ENCODE measurements around the gene TSPAN4. TPM values are rescaled to one million over a fixed set of nuclear protein-coding genes. Genes with fewer than 3 reads are reported as not detected.

The TSPAN4 gene
- polyA plus RNA-seq, 3 donors, result 52.6 to 75.5 (median 63.1) TPM

DNA sequence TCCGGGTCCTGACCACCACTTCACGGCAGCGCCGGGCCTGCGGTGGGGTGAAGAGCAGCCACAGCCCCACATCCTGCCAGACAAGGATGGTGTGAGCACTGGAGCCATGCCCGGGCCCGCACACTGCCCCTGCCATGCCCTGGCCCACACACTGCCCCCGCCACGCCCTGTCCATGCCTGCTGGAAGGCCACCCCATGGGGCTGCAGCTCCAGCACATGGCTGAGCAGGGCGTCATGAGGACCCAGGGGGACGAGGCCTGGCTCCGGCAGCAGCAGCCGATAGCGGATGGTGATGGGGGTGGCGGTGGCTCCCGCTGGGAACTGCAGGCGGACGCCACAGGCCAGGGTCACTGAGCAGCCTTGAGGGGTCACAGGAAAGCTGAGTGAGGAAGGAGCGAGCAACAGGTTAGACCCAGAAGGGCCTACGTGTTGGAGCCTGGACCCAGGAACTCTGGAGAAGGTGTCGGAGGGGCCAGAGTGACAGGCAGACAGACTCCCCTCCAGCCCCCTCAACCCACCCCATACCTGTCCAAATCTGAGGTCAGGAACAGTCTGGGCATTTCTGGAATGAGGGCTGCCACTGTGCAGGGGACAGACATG, 40.5 kb upstream of the TSPAN4 start:
- Mint-ChIP-seq H3K27me3 (ENCODE audit: low read depth in 3 of 3) (peaks cover 0 to 5% (median 2%) of the 10 kb centered on the region in 3 donors), H3K27ac (no peak overlapping the region), H3K9me3 (peaks cover 0 to 3% (median 0%) of the 10 kb centered on the region in 7 donors), H3K36me3 (peaks cover 3 to 22% of the 10 kb centered on the region in 2 donors), H3K4me1 (peaks cover 19% of the 10 kb centered on the region), H3K4me3 (no peak overlapping the region)
- TF ChIP-seq CTCF (IDR thresholded peaks at IDR 0.05), result no peak
- Histone ChIP-seq H4K20me1 (ENCODE audit: insufficient read depth, low read length) (peaks cover 11% of the 10 kb centered on the region), H3K4me1 (ENCODE audit: control insufficient read depth in 1 of 2, insufficient read depth in 2 of 2, low read length in 2 of 2) (peaks cover 25 to 33% of the 10 kb centered on the region in 2 donors), H3K9me3 (replicated peaks in 1 of 2; ENCODE audit: control insufficient read depth in 1 of 2, insufficient read depth in 1 of 2, low read length in 2 of 2) (no peaks in the 10 kb centered on the region), H3K9ac (ENCODE audit: insufficient read depth, low read length, poor library complexity, severe bottlenecking) (no peak overlapping the region), H3K79me2 (ENCODE audit: insufficient read depth, low read length) (peaks cover 9% of the 10 kb centered on the region), H3K36me3 (replicated peaks in 1 of 2; ENCODE audit: control insufficient read depth in 1 of 2, insufficient read depth in 2 of 2, low read length in 2 of 2) (peaks cover 14 to 15% of the 10 kb centered on the region in 2 donors), H3K4me3 (replicated peaks in 1 of 3; ENCODE audit: low read depth in 2 of 3, low read length in 3 of 3) (no peak overlapping the region), H3K27me3 (ENCODE audit: control insufficient read depth in 2 of 2, insufficient read depth in 2 of 2, low read length in 2 of 2) (no peaks in the 10 kb centered on the region), H2AFZ (ENCODE audit: insufficient read depth, low read depth, low read length, poor library complexity, severe bottlenecking) (no peak overlapping the region), H3K27ac (ENCODE audit: low read depth in 1 of 2, low read length in 2 of 2) (no peak overlapping the region), H3K4me2 (replicated peaks; ENCODE audit: extremely low read depth, low read length, poor library complexity, severe bottlenecking) (no peak overlapping the region)
- no peak for DNase-seq
- WGBS (ENCODE audit: insufficient coverage), result 96% methylated on average over 19 of the region's 21 CpGs
- intact Hi-C loops (cut with micrococcal nuclease), result no loop called here

DNA sequence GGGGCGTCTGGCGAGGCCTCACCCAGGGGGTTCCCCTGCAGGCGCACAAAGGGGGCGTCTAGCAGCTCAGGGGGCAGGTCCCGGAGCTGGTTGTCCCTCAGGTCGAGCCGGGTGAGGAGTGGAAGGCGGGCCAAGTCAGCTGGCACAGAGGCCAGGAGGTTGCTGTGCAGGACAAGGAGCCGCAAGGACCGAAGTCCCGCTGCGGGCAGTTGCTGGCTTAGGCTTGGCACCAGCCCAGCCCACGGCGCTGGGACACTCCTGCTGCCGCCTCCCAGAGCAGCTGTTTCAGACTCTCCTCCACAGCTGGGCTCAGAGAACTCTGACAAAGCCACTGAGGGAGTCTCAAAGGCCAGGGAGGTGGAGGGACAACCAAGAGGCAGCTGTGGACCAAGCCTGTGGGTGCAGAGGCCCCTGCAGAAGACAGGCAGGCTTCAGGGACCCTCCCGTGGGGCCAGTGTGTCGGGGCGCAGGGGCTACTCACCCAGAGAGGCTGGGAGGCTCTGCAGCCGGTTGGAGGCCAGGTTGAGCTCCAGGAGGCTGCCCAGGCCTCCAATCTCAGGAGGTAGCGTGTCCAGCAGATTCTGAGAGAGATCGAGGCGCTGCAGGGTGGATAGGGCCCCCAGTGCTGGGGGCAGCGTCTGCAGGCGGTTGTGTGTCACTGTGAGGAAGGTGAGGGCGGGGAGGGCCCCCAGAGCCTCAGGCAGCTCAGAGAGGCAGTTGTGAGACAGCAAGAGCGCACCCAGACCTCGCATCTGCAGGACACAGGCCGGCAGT, 39.8 kb upstream of the TSPAN4 start:
- TF ChIP-seq CTCF (IDR thresholded peaks at IDR 0.05), result no peak
- Mint-ChIP-seq H3K9me3 (peaks cover 0 to 3% (median 0%) of the 10 kb centered on the region in 7 donors), H3K4me3 (no peak overlapping the region), H3K36me3 (peaks cover 3 to 22% of the 10 kb centered on the region in 2 donors), H3K4me1 (peaks cover 19% of the 10 kb centered on the region), H3K27me3 (ENCODE audit: low read depth in 3 of 3) (peaks cover 0 to 5% (median 2%) of the 10 kb centered on the region in 3 donors), H3K27ac (no peak overlapping the region)
- Histone ChIP-seq H4K20me1 (ENCODE audit: insufficient read depth, low read length) (peaks cover 11% of the 10 kb centered on the region), H3K27me3 (ENCODE audit: control insufficient read depth in 2 of 2, insufficient read depth in 2 of 2, low read length in 2 of 2) (no peaks in the 10 kb centered on the region), H2AFZ (ENCODE audit: insufficient read depth, low read depth, low read length, poor library complexity, severe bottlenecking) (no peak overlapping the region), H3K79me2 (ENCODE audit: insufficient read depth, low read length) (peaks cover 15% of the 10 kb centered on the region), H3K9ac (ENCODE audit: insufficient read depth, low read length, poor library complexity, severe bottlenecking) (no peak overlapping the region), H3K36me3 (replicated peaks in 1 of 2; ENCODE audit: control insufficient read depth in 1 of 2, insufficient read depth in 2 of 2, low read length in 2 of 2) (peaks cover 14 to 15% of the 10 kb centered on the region in 2 donors), H3K9me3 (replicated peaks in 1 of 2; ENCODE audit: control insufficient read depth in 1 of 2, insufficient read depth in 1 of 2, low read length in 2 of 2) (no peaks in the 10 kb centered on the region), H3K27ac (ENCODE audit: low read depth in 1 of 2, low read length in 2 of 2) (no peak overlapping the region), H3K4me2 (replicated peaks; ENCODE audit: extremely low read depth, low read length, poor library complexity, severe bottlenecking) (no peak overlapping the region), H3K4me1 (ENCODE audit: control insufficient read depth in 1 of 2, insufficient read depth in 2 of 2, low read length in 2 of 2) (peaks cover 20 to 27% of the 10 kb centered on the region in 2 donors), H3K4me3 (replicated peaks in 1 of 3; ENCODE audit: low read depth in 2 of 3, low read length in 3 of 3) (no peak overlapping the region)
- no peak for DNase-seq
- intact Hi-C loops (cut with micrococcal nuclease), result no loop called here
- 96% methylated on average over 26 of the region's 28 CpGs for WGBS (ENCODE audit: insufficient coverage)

Measured in CD14-positive monocyte (primary cell).